Glutamatergic neuron (in vitro differentiated cells): ENCODE data around the gene SLC12A4. TPM values are rescaled to one million over a fixed set of nuclear protein-coding genes. Genes with fewer than 3 reads are reported as not detected.
A peak's percentile ranks its signal among the peaks of the same experiment; 100 is the strongest.

Experiments used
- DNase-seq: peaks from one replicate; pipeline ENCODE4 v3.0.0; 2022
- H3K27ac Mint-ChIP-seq: one replicate; pipeline ENCODE4 v1.8.0; 2020; ENCODE audit warnings: mild to moderate bottlenecking, mixed read lengths, inconsistent platforms; ENCODE audit not compliant: unreplicated experiment
- H3K27me3 Mint-ChIP-seq: one replicate; pipeline ENCODE4 v1.8.0; 2020; ENCODE audit warnings: mild to moderate bottlenecking, moderate library complexity, mixed read lengths, inconsistent platforms; ENCODE audit not compliant: unreplicated experiment
- H3K36me3 Mint-ChIP-seq: one replicate; pipeline ENCODE4 v1.8.0; 2020; ENCODE audit warnings: mild to moderate bottlenecking, mixed read lengths, inconsistent platforms; ENCODE audit not compliant: unreplicated experiment
- H3K4me1 Mint-ChIP-seq: one replicate; pipeline ENCODE4 v1.8.0; 2020; ENCODE audit warnings: mild to moderate bottlenecking, low read depth, mixed read lengths, inconsistent platforms; ENCODE audit not compliant: unreplicated experiment
- H3K4me3 Mint-ChIP-seq: one replicate; pipeline ENCODE4 v1.8.0; 2020; ENCODE audit warnings: mild to moderate bottlenecking, mixed read lengths, inconsistent platforms; ENCODE audit not compliant: unreplicated experiment
- H3K9me3 Mint-ChIP-seq: one replicate; pipeline ENCODE4 v1.8.0; 2020; ENCODE audit warnings: mild to moderate bottlenecking, moderate library complexity, mixed read lengths, inconsistent platforms; ENCODE audit not compliant: unreplicated experiment
- total RNA-seq: library from RNA; stranded (reverse); fragmentation: NEBNext Ultra II Directional; extraction: Animal tissue kit (Norgen Biotek cat#: 25700); gene quantifications from one replicate; pipeline ENCODE4 v1.2.1, GENCODE V29; 2021; ENCODE audit not compliant: unreplicated experiment
- TF ChIP-seq, protein P1 (sequence below): fragments of 200-600 bp; sonication (generic); IDR thresholded peaks from one replicate; pipeline ENCODE4 v1.5.0; 2021; ENCODE audit not compliant: partially characterized antibody, unreplicated experiment

SLC12A4 gene
- total RNA-seq, 1 donor from 2014 or later, result 19.9 TPM

DNA sequence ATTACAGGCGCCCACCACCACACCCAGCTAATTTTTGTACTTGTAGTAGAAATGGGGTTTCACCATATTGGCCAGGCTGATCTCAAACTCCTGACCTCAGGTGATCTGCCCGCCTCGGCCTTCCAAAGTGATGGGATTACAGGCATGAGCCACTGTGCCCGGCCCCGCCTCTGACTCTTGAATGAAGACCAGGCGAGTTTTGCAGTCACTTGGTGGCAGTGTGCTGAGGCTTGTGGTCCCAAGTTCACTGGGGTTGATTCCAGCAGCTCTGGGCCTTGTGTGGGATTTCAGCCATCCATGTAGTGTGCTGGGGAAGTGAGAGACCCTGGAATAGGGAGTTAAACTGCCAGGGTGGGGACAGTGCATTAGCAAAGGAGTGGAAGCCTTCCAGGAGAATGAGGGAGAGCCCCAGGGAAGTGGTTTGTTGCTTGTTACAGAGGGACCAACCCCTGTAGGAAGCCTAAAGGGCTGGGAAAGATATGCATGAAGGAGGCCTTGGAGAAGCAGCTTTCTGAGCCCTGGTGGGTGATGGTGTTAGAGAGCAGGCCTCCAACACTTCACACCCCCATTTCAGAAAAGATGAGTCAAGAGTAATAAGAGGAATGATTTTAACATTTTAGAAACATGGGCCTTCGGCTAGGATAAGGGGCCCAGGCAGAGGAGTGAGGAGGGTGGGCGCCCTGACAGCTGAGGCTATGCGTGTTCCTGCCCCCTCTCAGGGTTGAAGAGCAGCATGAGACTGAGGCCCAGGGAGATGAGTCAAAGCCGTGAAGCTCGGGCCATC, 60.8 kb downstream of the SLC12A4 start:
- no peaks in the 10 kb centered on the region for H3K36me3 Mint-ChIP-seq

DNA sequence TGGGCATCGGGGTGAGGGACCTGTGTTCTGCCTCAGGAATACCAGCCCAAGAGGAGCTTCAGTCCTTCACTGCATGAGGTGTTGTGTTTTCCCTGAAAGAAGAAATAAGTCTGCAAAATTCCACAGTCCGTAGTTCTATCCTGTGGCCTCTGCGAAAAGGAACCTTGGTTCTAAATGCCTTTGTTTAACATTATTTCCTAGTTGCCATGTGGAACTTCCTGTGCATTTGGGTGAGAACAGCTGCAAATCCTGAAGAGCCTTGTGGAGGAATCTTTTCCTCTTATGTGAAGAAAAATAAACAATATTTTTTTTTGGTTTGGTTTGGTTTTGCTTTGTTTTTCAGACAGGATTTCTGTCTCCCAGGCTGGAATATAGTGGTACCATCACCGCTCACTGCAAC, 65.6 kb downstream of the SLC12A4 start:
- TF ChIP-seq, protein P1, sequence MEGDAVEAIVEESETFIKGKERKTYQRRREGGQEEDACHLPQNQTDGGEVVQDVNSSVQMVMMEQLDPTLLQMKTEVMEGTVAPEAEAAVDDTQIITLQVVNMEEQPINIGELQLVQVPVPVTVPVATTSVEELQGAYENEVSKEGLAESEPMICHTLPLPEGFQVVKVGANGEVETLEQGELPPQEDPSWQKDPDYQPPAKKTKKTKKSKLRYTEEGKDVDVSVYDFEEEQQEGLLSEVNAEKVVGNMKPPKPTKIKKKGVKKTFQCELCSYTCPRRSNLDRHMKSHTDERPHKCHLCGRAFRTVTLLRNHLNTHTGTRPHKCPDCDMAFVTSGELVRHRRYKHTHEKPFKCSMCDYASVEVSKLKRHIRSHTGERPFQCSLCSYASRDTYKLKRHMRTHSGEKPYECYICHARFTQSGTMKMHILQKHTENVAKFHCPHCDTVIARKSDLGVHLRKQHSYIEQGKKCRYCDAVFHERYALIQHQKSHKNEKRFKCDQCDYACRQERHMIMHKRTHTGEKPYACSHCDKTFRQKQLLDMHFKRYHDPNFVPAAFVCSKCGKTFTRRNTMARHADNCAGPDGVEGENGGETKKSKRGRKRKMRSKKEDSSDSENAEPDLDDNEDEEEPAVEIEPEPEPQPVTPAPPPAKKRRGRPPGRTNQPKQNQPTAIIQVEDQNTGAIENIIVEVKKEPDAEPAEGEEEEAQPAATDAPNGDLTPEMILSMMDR, result no peak
- H3K27ac Mint-ChIP-seq, result no peak overlapping the region
- H3K27me3 Mint-ChIP-seq, result peaks cover 2% of the 10 kb centered on the region
- no peaks in the 10 kb centered on the region for H3K36me3 Mint-ChIP-seq
- peaks cover 10% of the 10 kb centered on the region for H3K4me1 Mint-ChIP-seq
- no peak overlapping the region for H3K4me3 Mint-ChIP-seq
- peaks cover 1% of the 10 kb centered on the region for H3K9me3 Mint-ChIP-seq
- no peak for DNase-seq

More for the DNA sequence above, 60.8 kb downstream of the SLC12A4 start:
- Mint-ChIP-seq H3K4me3 (peak overlapping the region; percentile 25), H3K27ac (no peak overlapping the region), H3K9me3 (peaks cover 4% of the 10 kb centered on the region), H3K27me3 (no peaks in the 10 kb centered on the region), H3K4me1 (no peaks in the 10 kb centered on the region)
- DNase-seq, result no peak
- TF ChIP-seq, protein P1, result no peak

DNA sequence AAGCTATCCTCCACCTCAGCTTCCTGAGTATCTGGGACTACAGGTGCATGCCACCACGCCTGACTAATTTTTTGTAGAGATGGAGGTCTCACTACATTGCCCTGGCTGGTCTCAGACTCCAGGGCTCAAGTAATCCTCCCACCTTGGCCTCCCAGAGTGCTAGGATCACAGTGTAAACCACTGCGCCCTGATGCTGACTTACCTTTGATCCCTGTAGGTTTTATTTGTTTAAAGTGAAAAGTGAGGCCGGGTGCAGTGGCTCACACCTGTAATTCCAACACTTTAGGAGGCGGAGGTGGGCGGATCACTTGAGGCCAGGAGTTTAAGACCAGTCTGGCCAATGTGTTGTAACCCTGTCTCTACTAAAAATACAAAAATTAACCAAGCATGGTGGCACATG, 66.7 kb downstream of the SLC12A4 start:
- DNase-seq, result no peak
- Mint-ChIP-seq H3K27ac (no peak overlapping the region), H3K27me3 (peaks cover 2% of the 10 kb centered on the region), H3K9me3 (no peaks in the 10 kb centered on the region), H3K4me3 (no peak overlapping the region), H3K4me1 (peaks cover 10% of the 10 kb centered on the region), H3K36me3 (no peaks in the 10 kb centered on the region)
- TF ChIP-seq, protein P1, result no peak

DNA sequence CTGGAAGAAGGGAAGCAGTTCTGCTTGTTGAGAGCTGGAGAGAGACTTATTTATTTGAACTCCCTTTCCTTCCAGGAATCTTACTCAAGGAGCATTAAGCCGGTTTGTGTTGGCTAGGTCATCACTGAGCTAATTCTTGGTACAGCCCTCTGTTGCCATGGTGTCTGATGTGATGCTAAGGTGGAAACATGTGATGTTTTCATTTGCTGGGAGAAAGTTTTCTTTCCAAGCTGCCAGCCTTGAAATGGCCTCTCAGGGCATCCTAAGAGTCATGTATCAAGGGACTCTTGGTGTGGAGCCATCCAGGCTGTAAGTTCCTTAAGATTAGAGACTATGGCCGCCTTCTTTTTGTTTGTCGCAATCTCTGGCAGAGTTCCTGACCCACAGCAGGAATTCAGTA, 71.2 kb downstream of the SLC12A4 start:
- no peaks in the 10 kb centered on the region for H3K36me3 Mint-ChIP-seq
- H3K4me3 Mint-ChIP-seq, result no peak overlapping the region
- H3K27me3 Mint-ChIP-seq, result peaks cover 5% of the 10 kb centered on the region
- no peak overlapping the region for H3K27ac Mint-ChIP-seq
- TF ChIP-seq, protein P1, result no peak
- DNase-seq, result no peak
- peaks cover 5% of the 10 kb centered on the region for H3K9me3 Mint-ChIP-seq
- H3K4me1 Mint-ChIP-seq, result peaks cover 17% of the 10 kb centered on the region

DNA sequence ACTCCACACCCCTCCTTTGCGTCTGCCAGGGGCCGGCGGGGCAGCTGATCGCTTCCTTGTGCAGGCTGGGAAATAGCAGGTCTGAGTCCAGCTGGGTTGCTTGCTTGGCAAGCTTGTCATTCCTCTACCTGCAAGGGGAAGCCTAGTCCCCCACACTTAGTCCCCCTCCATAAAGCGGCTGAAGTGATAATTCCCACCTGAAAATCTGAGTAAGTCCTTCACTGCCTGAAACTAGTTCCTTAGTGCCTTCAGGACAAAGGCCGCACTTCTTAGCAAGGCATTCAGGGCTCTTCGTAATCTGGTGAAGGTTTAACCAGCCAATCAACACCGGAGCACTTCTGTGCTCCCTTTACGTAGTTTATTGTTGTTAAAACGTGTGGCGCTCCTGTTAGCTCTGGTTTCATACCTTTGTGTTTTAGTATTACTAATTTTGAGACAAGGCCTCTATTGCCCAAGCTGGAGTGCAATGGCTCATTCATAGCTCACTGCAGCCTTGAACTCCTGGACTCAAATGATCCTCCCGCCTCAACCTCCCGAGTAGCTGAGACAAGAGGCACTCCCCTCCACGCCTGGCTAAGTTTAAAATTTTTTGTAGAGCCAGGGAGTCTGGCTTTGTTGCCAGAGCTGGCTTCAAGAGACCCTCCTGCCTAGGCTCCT, 74.6 kb downstream of the SLC12A4 start:
- DNase-seq, result peak; percentile 64
- Mint-ChIP-seq H3K4me1 (peaks cover 7% of the 10 kb centered on the region), H3K27me3 (peaks cover 3% of the 10 kb centered on the region), H3K4me3 (peak overlapping the region; percentile 96), H3K36me3 (no peaks in the 10 kb centered on the region), H3K9me3 (peaks cover 5% of the 10 kb centered on the region), H3K27ac (peak overlapping the region; percentile 94)
- TF ChIP-seq, protein P1, result no peak
